Neural cell (in vitro differentiated cells): ENCODE measurements around the gene NAGLU.

Experiments used
- EP300 ChIP-seq: fragments of 450-650 bp; conservative IDR thresholded peaks from 2 replicates; pipeline ENCODE4 v1.6.1; 2014; ENCODE audit warnings: antibody characterized with exemption, mild to moderate bottlenecking, moderate library complexity; ENCODE audit not compliant: poor library complexity, severe bottlenecking
- EZH2 ChIP-seq: fragments of 200-600, 300-800 bp; shearing (Covaris generic), sonication (generic); IDR thresholded peaks from 2 replicates; pipeline ENCODE4 v1.6.1; 2014; ENCODE audit warnings: antibody characterized with exemption, low read length, borderline replicate concordance, mild to moderate bottlenecking; ENCODE audit not compliant: insufficient read depth, poor library complexity, severe bottlenecking
- MXI1 ChIP-seq: fragments of 450-650 bp; conservative IDR thresholded peaks from 2 replicates; pipeline ENCODE4 v1.6.1; 2014; ENCODE audit warnings: antibody characterized with exemption, mild to moderate bottlenecking; ENCODE audit not compliant: poor library complexity, severe bottlenecking
- POLR2AphosphoS5 ChIP-seq: IDR thresholded peaks from 2 replicates; pipeline ENCODE4 v1.6.1; 2012
- RAD21 ChIP-seq: fragments of 450-650 bp; conservative IDR thresholded peaks from 2 replicates; pipeline ENCODE4 v1.6.1; 2014; ENCODE audit warnings: antibody characterized with exemption, mild to moderate bottlenecking, moderate library complexity
- SMC3 ChIP-seq: fragments of 450-650 bp; conservative IDR thresholded peaks from 2 replicates; pipeline ENCODE4 v1.6.1; 2014; ENCODE audit warnings: antibody characterized with exemption, mild to moderate bottlenecking, moderate library complexity; ENCODE audit not compliant: poor library complexity
- TAF1 ChIP-seq: IDR thresholded peaks from 2 replicates; pipeline ENCODE4 v1.6.1; 2012; ENCODE audit warnings: low read depth
- TF ChIP-seq, protein P1 (sequence below): fragments of 450-650 bp; IDR thresholded peaks from 2 replicates; pipeline ENCODE4 v1.5.1; 2014; ENCODE audit warnings: antibody characterized with exemption, mild to moderate bottlenecking, moderate library complexity; ENCODE audit not compliant: poor library complexity, severe bottlenecking
- TF ChIP-seq, protein P2 (sequence below): IDR thresholded peaks from 2 replicates; pipeline ENCODE4 v1.6.1; 2012; ENCODE audit warnings: borderline replicate concordance

DNA sequence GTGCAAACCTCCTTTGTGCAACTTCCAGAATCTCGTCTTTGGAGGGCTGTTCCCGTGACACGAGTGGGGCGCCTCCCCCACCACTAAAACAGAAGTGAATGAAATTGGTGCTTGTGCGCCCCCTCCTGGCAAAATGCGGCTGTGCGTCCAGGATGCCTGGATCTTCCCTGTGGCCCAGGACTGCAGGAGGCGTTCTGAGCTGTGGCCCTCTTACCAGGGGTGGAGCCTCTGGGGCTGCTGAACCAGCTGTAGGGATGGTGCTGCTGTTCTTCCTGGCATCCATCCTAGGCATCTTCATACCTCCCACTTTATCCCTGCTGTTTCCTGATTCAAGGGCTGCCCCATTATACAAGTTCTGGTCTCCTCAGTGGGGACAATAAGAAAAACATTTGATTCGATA lies 18.5 kb upstream of the NAGLU start:
- TF ChIP-seq, protein P1, sequence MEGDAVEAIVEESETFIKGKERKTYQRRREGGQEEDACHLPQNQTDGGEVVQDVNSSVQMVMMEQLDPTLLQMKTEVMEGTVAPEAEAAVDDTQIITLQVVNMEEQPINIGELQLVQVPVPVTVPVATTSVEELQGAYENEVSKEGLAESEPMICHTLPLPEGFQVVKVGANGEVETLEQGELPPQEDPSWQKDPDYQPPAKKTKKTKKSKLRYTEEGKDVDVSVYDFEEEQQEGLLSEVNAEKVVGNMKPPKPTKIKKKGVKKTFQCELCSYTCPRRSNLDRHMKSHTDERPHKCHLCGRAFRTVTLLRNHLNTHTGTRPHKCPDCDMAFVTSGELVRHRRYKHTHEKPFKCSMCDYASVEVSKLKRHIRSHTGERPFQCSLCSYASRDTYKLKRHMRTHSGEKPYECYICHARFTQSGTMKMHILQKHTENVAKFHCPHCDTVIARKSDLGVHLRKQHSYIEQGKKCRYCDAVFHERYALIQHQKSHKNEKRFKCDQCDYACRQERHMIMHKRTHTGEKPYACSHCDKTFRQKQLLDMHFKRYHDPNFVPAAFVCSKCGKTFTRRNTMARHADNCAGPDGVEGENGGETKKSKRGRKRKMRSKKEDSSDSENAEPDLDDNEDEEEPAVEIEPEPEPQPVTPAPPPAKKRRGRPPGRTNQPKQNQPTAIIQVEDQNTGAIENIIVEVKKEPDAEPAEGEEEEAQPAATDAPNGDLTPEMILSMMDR = peak; percentile 72
- TF ChIP-seq, protein P2, sequence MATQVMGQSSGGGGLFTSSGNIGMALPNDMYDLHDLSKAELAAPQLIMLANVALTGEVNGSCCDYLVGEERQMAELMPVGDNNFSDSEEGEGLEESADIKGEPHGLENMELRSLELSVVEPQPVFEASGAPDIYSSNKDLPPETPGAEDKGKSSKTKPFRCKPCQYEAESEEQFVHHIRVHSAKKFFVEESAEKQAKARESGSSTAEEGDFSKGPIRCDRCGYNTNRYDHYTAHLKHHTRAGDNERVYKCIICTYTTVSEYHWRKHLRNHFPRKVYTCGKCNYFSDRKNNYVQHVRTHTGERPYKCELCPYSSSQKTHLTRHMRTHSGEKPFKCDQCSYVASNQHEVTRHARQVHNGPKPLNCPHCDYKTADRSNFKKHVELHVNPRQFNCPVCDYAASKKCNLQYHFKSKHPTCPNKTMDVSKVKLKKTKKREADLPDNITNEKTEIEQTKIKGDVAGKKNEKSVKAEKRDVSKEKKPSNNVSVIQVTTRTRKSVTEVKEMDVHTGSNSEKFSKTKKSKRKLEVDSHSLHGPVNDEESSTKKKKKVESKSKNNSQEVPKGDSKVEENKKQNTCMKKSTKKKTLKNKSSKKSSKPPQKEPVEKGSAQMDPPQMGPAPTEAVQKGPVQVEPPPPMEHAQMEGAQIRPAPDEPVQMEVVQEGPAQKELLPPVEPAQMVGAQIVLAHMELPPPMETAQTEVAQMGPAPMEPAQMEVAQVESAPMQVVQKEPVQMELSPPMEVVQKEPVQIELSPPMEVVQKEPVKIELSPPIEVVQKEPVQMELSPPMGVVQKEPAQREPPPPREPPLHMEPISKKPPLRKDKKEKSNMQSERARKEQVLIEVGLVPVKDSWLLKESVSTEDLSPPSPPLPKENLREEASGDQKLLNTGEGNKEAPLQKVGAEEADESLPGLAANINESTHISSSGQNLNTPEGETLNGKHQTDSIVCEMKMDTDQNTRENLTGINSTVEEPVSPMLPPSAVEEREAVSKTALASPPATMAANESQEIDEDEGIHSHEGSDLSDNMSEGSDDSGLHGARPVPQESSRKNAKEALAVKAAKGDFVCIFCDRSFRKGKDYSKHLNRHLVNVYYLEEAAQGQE = no peak
- TF ChIP-seq TAF1 = no peak
- peak; percentile 58 for TF ChIP-seq RAD21
- TF ChIP-seq EP300 = no peak
- TF ChIP-seq POLR2AphosphoS5 = no peak
- peak; percentile 67 for TF ChIP-seq SMC3
- TF ChIP-seq MXI1 = no peak
- no peak for TF ChIP-seq EZH2
